Stimulated activated naive B cell treated with anti-CD40 and anti-IgM and Interleukin-4, amounts not matched to agents 10 μg/mL and 1 μg/mL and 100 μg/mL, for 72 hours (primary cell): ENCODE results near the gene ZBTB7B.
A peak's percentile ranks its signal among the peaks of the same experiment; 100 is the strongest.

Experiments
- ATAC-seq, 2 donors: fragments of 150-1000 bp; cut with Tn5 transposase; replicated peaks; 2 replicates each; pipeline ENCODE4 v1.10.0; 2021; ENCODE audit warnings: moderate library complexity in 1 of 2
- DNase-seq: peaks from one replicate; pipeline ENCODE4 v3.0.0; 2021
- H3K27ac Mint-ChIP-seq: one replicate; pipeline ENCODE4 v1.8.0; 2022; ENCODE audit warnings: mild to moderate bottlenecking, mixed read lengths
- H3K27me3 Mint-ChIP-seq, 2 donors: one replicate each; pipeline ENCODE4 v1.8.0; 2022; ENCODE audit warnings: mixed read lengths in 2 of 2
- H3K36me3 Mint-ChIP-seq, 2 donors: one replicate each; pipeline ENCODE4 v1.8.0; 2022; ENCODE audit warnings: mixed read lengths in 2 of 2, mild to moderate bottlenecking in 1 of 2
- H3K4me1 Mint-ChIP-seq, 2 donors: one replicate each; pipeline ENCODE4 v1.8.0; 2022; ENCODE audit warnings: mixed read lengths in 2 of 2, mild to moderate bottlenecking in 1 of 2
- H3K4me3 Mint-ChIP-seq, 2 donors: one replicate each; pipeline ENCODE4 v1.8.0; 2022; ENCODE audit warnings: mild to moderate bottlenecking in 2 of 2, mixed read lengths in 2 of 2, moderate library complexity in 1 of 2
- H3K9me3 Mint-ChIP-seq, 2 donors: one replicate each; pipeline ENCODE4 v1.8.0; 2022; ENCODE audit warnings: mixed read lengths in 2 of 2, mild to moderate bottlenecking in 1 of 2

The ZBTB7B gene

DNA sequence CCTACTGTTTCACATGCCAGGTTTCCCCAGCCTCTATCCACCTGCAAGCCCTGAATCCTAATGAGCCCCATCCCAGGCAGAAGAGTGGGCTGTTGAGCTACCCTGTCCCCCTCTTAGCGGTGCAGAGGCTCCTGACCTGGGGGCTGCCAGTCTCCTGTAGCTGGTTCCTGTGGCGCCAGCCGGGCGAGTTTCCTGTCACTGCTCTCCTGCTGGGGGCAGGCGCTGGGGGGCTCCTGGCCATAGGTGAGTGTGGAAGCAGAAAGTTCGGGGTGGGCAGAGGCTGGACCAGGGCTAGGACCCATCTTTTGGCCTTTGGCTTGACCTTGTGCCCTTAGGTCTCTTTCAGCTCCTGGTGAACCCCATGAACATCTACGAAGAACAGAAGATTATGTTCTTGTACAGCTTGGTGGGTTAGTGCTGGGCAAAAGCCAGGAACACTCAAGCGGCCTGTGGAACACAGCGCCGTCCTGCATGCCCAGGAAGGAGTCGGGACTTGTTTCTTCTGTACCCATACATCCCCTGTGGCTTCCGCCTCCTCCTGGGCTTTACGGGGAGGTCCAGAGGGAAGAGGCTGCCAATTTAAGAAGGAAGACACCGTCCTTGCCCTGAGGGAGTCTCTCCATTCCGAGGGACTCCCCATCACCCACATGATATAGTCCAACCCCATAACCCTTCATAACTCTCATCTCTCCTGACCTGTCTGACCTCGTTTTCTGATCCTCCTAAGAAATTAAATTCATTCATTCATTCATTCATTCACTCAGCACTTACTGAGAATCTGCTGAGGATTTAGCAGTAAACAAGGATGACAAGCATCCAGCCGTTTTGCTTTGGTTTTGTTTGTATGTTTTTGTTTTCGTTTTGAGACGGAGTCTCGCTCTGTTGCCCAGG lies 32.0 kb downstream of the ZBTB7B start:
- H3K36me3 Mint-ChIP-seq, result no peaks in the 10 kb centered on the region
- no peak overlapping the region for H3K4me3 Mint-ChIP-seq
- H3K9me3 Mint-ChIP-seq, result no peaks in the 10 kb centered on the region
- DNase-seq (no peak), ATAC-seq (no peak)
- peaks cover 14 to 30% of the 10 kb centered on the region in 2 donors for H3K27me3 Mint-ChIP-seq
- no peak overlapping the region for H3K27ac Mint-ChIP-seq
- H3K4me1 Mint-ChIP-seq, result no peaks in the 10 kb centered on the region

DNA sequence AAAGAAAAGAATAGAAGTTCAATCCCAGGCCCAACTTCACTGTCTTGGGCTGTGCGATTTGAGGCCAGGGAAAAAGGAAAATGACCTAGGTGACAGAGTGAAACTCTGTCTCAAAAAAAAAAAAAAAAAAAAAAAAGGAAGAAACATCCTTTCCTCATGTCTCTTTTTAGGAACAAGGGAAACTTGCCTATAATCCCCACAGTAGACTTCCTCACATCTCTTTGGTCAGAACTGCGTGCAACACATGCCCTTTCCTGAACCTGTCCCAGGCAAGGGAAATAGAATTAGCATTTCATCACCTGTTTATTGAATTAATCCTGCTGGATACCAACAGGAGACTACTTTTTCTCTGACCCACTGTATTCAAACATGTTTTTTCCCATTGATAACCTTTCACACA lies 33.3 kb downstream of the ZBTB7B start:
- Mint-ChIP-seq H3K36me3 (no peaks in the 10 kb centered on the region), H3K27me3 (peaks cover 14 to 35% of the 10 kb centered on the region in 2 donors)
- no peak for ATAC-seq

DNA sequence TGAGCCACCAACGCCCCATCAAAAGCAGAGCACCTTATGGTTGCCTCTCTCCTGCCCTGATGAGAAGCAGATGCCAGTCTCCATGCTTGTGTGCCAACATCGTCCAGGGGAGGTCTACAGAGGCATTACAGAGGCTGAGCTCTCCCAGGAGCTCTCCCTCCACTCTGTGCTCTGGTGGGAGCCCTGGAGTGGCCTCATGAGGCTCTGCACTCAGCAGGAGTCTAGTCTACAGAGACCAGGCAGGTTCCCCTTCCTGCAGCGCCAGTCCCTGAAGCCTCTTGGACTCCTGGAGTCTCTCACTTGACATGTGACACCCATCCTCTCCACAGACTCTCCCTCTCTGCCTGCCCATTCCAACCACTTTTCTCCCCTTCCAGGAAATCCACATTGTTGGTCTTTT lies 34.4 kb downstream of the ZBTB7B start:
- Mint-ChIP-seq H3K4me3 (no peak overlapping the region), H3K9me3 (no peaks in the 10 kb centered on the region), H3K27ac (no peak overlapping the region), H3K4me1 (no peaks in the 10 kb centered on the region), H3K36me3 (no peaks in the 10 kb centered on the region), H3K27me3 (peaks cover 14 to 37% of the 10 kb centered on the region in 2 donors)
- DNase-seq (no peak), ATAC-seq (no peak)

More for the DNA sequence above, 33.3 kb downstream of the ZBTB7B start:
- H3K4me3 Mint-ChIP-seq, result no peak overlapping the region
- H3K4me1 Mint-ChIP-seq, result no peaks in the 10 kb centered on the region
- H3K9me3 Mint-ChIP-seq, result no peaks in the 10 kb centered on the region
- H3K27ac Mint-ChIP-seq, result no peak overlapping the region
- no peak for DNase-seq

DNA sequence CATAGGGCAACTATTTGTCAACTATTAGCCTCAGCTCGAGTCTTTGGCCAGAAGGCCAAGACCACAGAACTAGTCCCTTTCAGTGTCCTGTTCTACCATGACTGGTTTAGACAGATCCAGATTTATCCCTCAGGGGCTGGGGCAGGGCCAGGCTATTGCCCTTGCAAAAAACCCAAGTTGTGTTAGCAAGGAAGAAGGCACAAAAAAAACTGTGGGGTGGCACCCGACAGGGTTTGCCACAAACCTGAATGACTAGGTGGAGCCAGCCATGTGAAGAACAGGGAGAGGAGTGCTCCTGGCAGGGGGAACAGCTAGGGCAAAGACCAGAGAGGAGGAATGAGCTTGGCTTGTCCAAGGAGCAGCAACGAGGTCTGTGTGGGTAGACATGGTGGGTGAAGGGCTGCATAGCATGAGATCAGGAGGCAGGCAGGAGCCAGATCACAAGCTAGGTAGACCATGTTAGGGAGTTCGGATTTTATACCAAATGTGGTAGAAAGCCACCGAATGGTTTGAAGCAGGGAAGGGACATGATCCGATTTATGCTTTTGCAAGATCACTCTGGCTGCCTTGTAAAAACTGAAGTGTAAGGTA lies 35.3 kb downstream of the ZBTB7B start:
- ATAC-seq (no peak), DNase-seq (no peak)
- no peaks in the 10 kb centered on the region for H3K4me1 Mint-ChIP-seq
- H3K27ac Mint-ChIP-seq, result no peak overlapping the region
- no peaks in the 10 kb centered on the region for H3K9me3 Mint-ChIP-seq
- H3K36me3 Mint-ChIP-seq, result no peaks in the 10 kb centered on the region
- H3K4me3 Mint-ChIP-seq, result no peak overlapping the region
- peaks cover 14 to 37% of the 10 kb centered on the region in 2 donors for H3K27me3 Mint-ChIP-seq

DNA sequence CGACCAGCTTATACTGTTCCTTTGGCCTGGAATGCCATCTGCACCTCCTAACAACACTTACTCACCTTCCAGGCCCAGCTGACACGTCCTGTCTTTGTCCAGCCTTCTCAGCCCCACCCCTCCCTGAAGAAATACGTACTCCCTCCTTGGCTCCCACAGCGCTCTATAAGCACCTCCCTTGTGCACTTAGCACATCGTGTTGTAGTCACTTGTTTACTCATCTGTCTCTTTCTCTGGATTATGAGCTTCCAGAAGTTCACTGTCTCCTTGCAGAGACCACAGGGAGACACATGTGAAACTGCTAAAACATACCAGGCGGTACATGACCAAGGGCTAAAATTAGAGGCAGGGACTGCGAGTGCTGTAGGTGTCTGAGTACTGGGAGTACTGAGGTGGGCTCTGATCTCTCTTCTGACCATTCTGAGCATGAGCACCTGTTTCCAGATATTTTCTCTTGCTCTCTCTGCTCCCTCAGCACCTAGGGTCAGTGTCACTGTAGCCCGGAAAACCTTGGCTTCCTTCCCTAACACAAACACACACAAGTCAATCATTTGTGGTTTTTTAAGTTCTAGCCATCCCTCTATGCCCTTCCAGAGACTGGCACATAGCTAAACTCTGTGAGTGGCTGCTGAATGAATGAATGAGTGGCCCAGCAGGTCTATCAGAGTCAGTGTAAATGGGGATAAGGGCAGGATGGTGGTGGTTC lies 36.2 kb downstream of the ZBTB7B start:
- Mint-ChIP-seq H3K4me3 (no peak overlapping the region), H3K4me1 (no peaks in the 10 kb centered on the region), H3K27ac (no peak overlapping the region), H3K27me3 (peaks cover 14 to 37% of the 10 kb centered on the region in 2 donors), H3K36me3 (no peaks in the 10 kb centered on the region), H3K9me3 (no peaks in the 10 kb centered on the region)
- DNase-seq, result no peak
- no peak for ATAC-seq

DNA sequence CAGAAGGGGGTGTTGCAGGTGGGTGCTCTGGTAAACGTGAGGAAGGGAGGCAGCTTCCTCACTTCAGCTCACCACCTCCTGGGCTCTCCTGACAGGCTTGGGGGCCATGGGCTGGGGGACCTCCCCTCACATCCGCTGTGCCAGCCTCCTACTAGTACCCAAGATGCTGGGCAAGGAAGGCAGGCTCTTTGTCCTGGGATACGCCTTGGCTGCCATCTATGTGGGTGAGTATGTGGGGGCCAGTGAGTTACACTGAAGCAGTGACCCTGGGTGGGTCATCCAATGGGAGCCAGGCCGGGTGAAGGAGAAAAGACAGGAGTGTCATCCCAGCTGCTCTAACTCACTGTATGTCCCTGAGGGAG lies 36.7 kb downstream of the ZBTB7B start:
- DNase-seq (no peak), ATAC-seq (no peak)
- H3K4me1 Mint-ChIP-seq, result peaks cover 0 to under 1% of the 10 kb centered on the region in 2 donors
- no peak overlapping the region for H3K4me3 Mint-ChIP-seq
- H3K9me3 Mint-ChIP-seq, result no peaks in the 10 kb centered on the region
- H3K27me3 Mint-ChIP-seq, result peaks cover 14 to 37% of the 10 kb centered on the region in 2 donors
- H3K36me3 Mint-ChIP-seq, result no peaks in the 10 kb centered on the region
- H3K27ac Mint-ChIP-seq, result no peak overlapping the region

DNA sequence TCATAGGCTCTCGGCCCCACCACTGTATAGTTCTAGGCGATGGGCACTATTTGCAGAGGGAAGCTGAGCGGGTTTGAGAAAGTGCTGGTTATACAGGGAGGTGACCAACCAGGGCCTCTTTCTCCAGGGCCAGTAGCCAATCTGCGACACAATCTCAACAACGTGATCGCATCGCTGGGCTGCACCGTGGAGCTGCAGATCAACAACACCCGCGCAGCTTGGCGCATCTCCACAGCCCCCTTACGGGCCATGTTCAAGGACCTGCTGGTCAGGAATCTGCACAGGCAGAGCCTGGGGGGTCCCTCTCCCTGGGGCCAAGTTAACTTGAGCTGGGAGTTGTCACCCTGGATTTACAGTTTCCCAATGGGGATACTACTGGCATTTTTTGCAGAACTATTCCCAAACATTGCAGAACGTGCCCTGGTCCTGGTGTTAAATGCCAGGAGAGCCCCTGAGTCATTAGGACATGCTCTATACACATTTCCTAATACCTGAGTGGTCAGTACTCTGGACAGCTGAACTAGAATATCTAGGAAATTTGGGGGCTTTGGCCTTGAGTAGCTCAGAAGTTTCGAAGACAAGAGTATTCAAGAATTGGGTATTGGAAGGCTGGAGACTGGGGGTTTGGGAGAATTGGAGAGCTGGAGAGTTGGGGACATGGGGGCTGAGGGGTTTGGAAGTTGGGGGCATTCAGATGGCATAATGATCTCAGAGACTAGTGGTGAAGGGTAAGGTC lies 37.9 kb downstream of the ZBTB7B start:
- DNase-seq (no peak), ATAC-seq (no peak)
- Mint-ChIP-seq H3K36me3 (no peaks in the 10 kb centered on the region), H3K9me3 (no peaks in the 10 kb centered on the region), H3K4me1 (peaks cover 9 to 10% of the 10 kb centered on the region in 2 donors), H3K27ac (no peak overlapping the region), H3K4me3 (no peak overlapping the region), H3K27me3 (peaks cover 14 to 33% of the 10 kb centered on the region in 2 donors)

DNA sequence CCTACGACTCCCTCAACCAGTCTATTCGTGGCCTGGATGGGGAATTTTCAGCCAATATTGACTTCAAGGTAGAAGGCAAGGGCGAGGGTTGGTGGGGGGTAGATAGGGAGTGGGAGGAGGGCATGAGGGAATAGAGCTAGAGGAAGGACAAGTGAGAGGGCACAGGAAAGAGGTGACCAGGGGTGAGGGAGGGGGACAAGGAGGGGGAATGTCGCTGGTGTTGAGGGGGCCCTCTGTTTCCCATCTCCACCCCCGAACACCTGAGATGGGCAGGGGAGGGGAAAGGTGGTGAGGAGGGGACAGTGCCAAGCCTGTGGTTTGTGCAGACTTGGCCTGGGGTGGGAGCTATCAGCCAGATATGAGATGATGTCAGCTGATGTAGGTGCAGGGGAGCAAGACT lies 40.2 kb downstream of the ZBTB7B start:
- Mint-ChIP-seq H3K9me3 (no peaks in the 10 kb centered on the region), H3K27ac (no peak overlapping the region), H3K36me3 (no peaks in the 10 kb centered on the region), H3K27me3 (peaks cover 14 to 25% of the 10 kb centered on the region in 2 donors), H3K4me1 (peaks cover 9 to 11% of the 10 kb centered on the region in 2 donors), H3K4me3 (no peak overlapping the region)
- ATAC-seq, result no peak
- DNase-seq, result no peak

DNA sequence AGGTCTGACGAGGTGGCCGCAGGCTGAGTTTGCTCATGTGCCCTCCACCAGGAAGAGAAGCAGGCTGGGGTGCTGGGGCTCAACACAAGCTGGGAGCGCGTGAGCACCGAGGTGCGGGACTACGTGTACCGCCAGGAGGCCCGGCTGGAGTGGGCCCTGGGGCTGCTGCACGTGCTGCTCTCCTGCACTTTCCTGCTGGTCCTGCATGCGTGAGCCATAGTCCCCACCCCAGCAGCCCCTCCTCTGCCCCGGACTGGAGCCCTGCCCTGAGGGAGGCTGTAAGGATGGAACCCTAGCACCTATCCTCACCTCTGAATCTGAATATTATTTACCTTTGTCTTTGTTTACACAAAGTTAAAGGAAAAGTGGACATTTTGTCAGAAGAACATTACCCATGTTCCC lies 40.7 kb downstream of the ZBTB7B start:
- H3K36me3 Mint-ChIP-seq, result no peaks in the 10 kb centered on the region
- H3K4me1 Mint-ChIP-seq, result peaks cover 9 to 11% of the 10 kb centered on the region in 2 donors
- ATAC-seq (no peak), DNase-seq (no peak)
- no peak overlapping the region for H3K4me3 Mint-ChIP-seq
- no peak overlapping the region for H3K27ac Mint-ChIP-seq
- no peaks in the 10 kb centered on the region for H3K9me3 Mint-ChIP-seq
- peaks cover 9 to 19% of the 10 kb centered on the region in 2 donors for H3K27me3 Mint-ChIP-seq

DNA sequence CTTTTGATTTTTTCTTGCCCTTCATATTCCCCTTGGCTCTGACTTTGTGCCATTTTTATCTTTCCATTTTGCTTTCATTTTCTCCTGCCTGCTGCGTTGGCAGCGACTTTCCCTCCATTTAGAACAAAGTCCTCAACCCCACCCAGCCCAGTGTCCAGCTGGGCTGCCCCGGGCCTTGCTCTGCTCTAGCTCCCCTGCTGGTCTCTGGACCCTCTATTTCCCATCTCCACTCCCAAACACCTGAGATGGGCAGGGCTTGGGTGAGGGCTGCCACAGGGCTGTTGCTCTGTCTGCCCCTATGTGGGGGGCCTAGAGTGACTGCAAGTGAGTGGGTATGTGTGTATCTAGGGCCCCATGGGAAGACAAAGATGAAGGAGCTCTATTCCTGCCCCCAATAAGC lies 41.2 kb downstream of the ZBTB7B start:
- H3K9me3 Mint-ChIP-seq, result no peaks in the 10 kb centered on the region
- no peak overlapping the region for H3K27ac Mint-ChIP-seq
- peaks cover 9 to 11% of the 10 kb centered on the region in 2 donors for H3K4me1 Mint-ChIP-seq
- DNase-seq (no peak), ATAC-seq (no peak)
- peaks cover 5 to 14% of the 10 kb centered on the region in 2 donors for H3K27me3 Mint-ChIP-seq
- no peaks in the 10 kb centered on the region for H3K36me3 Mint-ChIP-seq
- H3K4me3 Mint-ChIP-seq, result no peak overlapping the region

DNA sequence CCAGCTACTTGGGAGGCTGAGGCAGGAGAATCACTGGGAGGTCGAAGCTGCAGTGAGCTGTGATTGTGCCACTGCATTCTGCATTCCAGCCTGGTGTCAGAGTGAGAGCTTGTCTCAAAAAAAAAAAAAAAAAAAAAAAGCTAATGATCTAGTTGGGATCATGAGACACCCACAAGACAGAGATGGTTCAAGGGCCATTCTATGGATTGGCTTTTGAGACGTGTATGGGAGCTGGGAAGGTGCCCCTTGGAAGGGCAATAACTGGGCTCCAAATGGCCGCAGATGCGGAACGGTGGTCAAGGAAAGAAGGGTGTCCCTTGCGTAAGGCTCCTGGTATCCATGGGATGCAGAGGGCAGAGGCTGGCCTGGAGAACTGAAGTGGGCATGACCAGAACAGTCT lies 41.8 kb downstream of the ZBTB7B start:
- Mint-ChIP-seq H3K27ac (no peak overlapping the region), H3K4me1 (peaks cover 9 to 11% of the 10 kb centered on the region in 2 donors), H3K36me3 (no peaks in the 10 kb centered on the region), H3K9me3 (no peaks in the 10 kb centered on the region), H3K27me3 (peaks cover 2 to 9% of the 10 kb centered on the region in 2 donors), H3K4me3 (no peak overlapping the region)
- ATAC-seq (no peak), DNase-seq (no peak)

DNA sequence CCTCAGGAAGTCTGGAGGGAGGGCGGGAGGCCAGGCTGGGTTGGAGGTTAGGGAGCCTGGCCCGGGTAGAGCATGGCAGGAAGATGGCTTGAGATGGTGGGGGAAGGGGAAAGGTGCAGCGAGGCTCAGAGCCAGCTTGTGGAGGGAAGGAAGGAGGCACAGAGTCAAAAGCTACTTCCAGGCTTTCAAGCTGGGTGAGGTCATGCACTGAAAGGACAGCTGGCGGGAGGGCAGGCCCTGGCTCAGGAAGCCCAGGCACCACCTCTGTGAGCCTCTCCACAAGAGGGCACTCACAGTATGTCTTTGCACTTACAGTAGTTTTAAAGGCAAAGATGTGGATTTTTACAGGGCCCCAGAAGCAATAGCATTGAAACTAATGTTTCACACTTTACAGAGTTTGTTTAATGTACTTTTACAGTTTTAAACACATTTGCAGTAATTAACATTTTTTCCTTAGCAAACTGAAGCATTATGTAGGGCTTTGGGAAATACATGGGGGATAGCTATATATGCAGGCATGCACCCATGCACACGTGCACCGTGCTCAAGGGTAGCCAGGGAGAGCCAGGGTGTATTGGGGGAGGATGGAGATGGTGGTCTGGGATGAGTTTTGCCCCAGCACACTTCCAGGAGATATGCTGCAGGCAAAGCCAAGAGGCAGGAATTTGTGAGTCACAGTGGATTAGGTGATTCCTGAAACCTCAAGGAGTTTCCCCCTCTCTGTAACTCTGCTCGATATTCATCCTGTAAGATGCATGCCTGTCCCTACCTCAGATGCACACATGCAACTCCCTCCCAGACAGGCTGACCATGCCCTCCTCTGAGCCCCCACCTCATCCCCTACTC lies 42.4 kb downstream of the ZBTB7B start:
- ATAC-seq (peak; percentile 96), DNase-seq (peak; percentile 32)
- no peak overlapping the region for H3K27ac Mint-ChIP-seq
- H3K27me3 Mint-ChIP-seq, result peaks cover 0 to 6% of the 10 kb centered on the region in 2 donors
- H3K9me3 Mint-ChIP-seq, result no peaks in the 10 kb centered on the region
- H3K4me3 Mint-ChIP-seq, result no peak overlapping the region
- no peaks in the 10 kb centered on the region for H3K36me3 Mint-ChIP-seq
- peaks cover 15% of the 10 kb centered on the region in 2 donors for H3K4me1 Mint-ChIP-seq

DNA sequence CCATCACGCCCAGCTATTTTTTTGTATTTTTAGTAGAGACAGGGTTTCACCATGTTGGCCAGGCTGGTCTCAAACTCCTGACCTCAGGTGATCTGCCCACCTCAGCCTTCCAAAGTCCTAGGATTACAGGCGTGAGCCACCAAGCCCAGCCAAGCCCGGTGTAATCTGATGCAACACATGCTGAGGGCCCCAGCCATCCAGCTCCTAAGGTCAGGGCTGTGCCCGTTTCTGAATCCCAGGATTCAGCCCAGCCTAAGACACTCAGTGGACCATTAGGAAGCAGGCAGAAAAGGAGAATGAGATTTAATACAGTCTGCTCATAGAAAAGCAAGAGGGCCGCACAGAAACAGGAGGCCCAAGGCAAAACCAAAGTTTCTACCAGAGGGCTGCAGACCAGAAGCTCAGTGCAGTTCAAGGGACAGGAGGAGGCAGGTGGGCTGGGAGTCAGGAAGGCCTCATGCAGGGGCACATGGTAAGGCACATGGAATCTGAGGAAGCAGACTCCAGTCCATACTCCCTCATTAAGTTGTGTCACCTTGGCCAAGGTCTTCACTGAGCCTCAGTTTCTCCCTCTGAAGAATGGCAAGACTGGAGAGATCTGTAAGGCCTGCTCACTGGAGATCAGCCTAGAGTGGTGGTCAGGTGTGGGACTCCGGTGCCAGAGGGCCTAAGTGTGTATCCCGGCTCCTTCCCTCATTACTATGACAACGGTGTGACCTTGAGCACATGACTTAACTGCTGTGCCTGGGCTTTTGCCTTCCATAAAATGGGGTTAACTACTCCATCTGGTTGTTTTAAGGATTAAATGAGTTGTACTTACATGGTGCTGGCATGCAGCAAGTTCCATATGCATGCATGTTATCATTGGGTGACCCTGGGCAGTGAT lies 46.1 kb downstream of the ZBTB7B start:
- DNase-seq (no peak), ATAC-seq (no peak)
- no peak overlapping the region for H3K4me3 Mint-ChIP-seq
- no peaks in the 10 kb centered on the region for H3K36me3 Mint-ChIP-seq
- H3K27ac Mint-ChIP-seq, result no peak overlapping the region
- peaks cover 36 to 43% of the 10 kb centered on the region in 2 donors for H3K4me1 Mint-ChIP-seq
- H3K9me3 Mint-ChIP-seq, result no peaks in the 10 kb centered on the region
- no peaks in the 10 kb centered on the region for H3K27me3 Mint-ChIP-seq
